Posterior cingulate gyrus (tissue), 11 donors: ENCODE data around the gene BTBD16.
A peak's percentile ranks its signal among the peaks of the same experiment; 100 is the strongest.

ENCODE experiments used
- DNase-seq, 10 donors: peaks; one replicate each; pipeline versions ENCODE4 v3.0.0 to v3.0.0-alpha.2; 2020 to 2021; ENCODE audit warnings: mixed read lengths in 3 of 10
- intact Hi-C: fragments of 100-400 bp; cut with DNase I; formaldehyde crosslinking; loops from one replicate; pipeline ENCODE4 v1.15.1; 2023

BTBD16 gene

DNA sequence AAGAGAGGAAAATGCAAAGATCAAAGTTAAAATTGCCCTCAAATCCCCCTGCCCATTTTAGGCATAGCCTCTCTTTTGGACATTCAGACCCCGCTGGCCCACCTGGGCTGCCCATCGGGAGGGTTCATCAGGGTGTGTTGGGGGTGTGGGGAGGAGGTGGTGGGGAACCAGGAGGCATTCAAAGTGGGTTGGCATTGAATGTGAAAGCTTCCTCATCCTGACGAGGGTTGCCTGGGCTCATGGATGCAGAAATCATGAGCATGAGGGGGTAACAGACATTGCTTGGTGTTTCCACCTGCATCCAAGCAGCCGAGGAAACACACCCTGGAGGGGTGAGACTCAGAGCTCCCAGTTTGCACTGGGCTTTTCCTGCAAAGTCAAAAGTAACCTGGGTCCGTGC is 20.6 kb downstream of the BTBD16 start:
- DNase-seq: peak in 1 of 10 donors; percentile 16
- intact Hi-C loops: no loop called here

- DNase-seq: no peak
- intact Hi-C loops: no loop called here
Observed at GRCh38 chr10:122292376-122292775, 21.3 kb downstream of the BTBD16 start.

GRCh38 chr10:122293156-122293960 is 22.3 kb downstream of the BTBD16 start:
- DNase-seq: no peak
- intact Hi-C loops: no loop called here

GRCh38 chr10:122293961-122294380 is 22.9 kb downstream of the BTBD16 start:
- intact Hi-C loops: no loop called here
- no peak for DNase-seq

DNA sequence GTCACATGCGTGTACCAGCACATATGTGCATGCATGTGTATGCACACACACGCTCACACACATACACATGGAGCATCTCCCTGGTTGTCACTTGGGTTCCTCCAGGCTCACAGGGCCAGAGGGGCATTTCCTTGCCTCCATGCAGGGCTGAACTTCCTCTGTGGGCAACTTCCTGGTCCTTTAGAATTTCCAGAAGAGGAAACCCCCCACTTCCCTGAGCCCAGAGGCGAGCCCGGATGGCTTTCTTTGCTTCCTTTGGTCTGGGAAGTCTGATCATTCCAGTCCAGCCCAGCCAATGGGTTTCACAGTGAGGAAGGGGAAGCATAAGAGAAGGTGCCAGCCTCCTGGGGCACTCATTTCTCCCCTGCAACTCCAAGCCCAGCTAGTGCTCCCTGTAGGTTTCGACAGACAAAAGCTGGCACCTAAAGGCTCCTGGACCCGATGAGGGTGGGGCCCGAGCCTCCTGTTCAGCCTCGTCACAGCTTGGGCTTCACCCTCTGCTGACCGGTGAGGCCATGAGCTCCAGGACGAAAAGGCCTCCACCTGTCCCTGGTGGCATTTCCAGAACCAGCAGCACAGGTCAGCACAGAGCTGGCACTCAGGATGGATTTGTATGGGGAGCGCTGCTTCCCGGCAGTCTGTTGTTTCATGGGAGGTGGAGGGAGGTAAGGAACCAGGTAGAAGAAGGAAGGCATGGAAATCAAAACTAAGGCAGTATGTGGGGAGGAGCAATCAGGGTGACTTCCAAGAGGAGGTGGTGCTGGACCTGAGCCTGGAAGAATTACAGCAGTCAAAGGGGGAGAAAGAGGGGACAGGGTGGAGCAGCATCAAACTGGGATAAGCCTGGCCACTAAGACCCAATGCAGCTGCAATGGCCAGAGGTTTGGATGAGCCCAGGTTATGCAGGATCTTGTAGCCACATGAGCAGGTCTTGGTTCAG is 23.7 kb downstream of the BTBD16 start:
- DNase-seq: peak in 1 of 10 donors; percentile 49
- intact Hi-C loops: loop anchor here (5.0 kb wide), 1 partner anchor 48 kb away; no protein-coding TSS in a partner anchor

GRCh38 chr10:122295451-122295809 is 24.3 kb downstream of the BTBD16 start:
- intact Hi-C loops: loop anchor here (5.0 kb wide), 1 partner anchor 47 kb away; no protein-coding TSS in a partner anchor
- DNase-seq: no peak

- intact Hi-C loops: loop anchor here (5.0 kb wide), 1 partner anchor 46 kb away; no protein-coding TSS in a partner anchor
- DNase-seq: no peak
Observed at GRCh38 chr10:122296363-122297120, 25.4 kb downstream of the BTBD16 start.

- DNase-seq: no peak
- intact Hi-C loops: loop anchor here (5.0 kb wide), 1 partner anchor 45 kb away; no protein-coding TSS in a partner anchor
Observed at GRCh38 chr10:122297583-122297982, 26.5 kb downstream of the BTBD16 start.

DNA sequence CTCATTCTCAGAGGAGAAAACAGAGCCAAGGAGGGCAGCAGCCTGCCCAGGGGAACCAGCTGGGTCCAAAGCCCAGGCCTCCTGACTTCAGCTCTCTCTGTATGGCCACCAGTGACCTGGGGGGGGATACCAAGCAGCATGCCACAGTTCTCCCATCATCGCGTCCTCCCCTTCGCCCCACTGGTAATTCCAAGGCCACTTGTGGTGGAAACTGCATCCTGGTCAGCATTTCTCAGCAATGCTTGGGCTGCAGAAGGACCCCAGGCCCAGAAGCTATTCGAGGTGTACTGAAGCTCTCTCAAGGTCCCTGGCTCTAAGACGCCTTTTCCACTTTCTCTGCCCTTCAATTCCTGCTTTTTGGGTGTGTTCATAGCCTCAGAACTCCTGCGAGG is 27.1 kb downstream of the BTBD16 start:
- intact Hi-C loops: loop anchor here (1.0 to 5.0 kb wide), 3 partner anchors 44 to 267 kb away; no protein-coding TSS in a partner anchor
- peak in 1 of 10 donors; percentile 59 for DNase-seq

DNA sequence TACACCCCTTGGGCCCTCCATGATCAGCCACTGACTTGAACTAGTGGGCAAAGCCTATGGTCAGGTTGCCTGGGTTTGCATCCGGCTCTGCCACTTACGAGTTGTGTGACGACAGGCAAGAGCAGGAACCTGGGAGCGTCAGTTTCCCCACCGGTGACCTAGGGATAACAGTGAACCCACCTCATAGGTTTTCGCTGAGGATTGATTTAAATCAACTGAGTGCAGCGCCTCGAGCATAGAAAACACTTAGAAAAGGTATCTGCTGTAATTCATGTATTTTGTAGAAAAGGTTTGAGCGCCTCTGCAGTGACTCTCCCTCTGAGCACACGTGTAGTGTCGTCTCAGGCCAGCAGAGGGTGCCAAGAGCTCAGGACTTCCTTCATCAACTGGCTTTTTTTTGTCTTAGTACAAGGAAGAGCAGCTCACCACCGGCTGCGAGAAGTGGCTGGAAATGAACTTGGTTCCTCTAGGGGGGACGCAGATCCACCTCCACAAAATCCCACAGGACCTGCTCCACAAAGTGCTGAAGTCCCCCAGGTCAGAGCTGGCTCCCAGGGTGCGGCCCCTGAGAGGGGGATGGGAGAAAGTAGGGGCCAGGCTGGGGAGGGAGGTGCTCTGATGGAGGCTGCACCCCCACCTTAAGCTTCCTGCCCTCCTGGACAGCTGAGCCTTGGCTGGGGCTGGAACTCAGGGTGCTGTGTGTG is 27.7 kb downstream of the BTBD16 start:
- intact Hi-C loops: loop anchor here (1.0 to 5.0 kb wide), 3 partner anchors 44 to 267 kb away; no protein-coding TSS in a partner anchor
- peak; percentile 43 to 96 (median 78) for DNase-seq

DNA sequence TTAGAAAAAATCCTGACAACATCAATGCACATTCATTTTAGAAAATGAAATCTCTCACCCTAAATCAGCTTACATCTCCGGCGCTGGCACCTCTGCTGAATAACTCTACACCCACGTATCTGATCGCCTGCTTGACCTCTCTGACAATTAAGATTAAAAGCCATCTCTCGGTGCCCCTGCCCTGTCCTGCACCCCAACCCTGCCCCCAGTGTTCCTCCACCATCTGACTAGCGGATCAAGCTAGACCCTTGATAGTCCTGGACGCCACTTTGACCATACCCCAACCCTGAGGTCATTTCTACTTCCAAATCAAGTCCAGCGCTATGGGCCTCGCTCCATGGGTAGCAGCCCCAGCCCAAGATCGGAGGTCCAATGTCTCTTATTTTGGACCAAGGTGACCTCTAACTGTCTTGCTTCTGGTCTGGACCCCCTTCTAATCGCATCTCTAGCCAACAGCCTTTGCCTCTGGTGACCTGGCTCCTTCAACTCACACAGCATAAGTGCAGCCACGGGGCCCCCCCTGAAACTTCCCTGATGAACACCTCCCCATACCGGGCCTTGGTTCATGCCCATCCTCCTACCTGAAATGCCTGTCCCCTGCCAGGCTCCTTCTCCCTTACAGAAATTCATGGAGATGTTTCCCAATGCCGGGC is 28.5 kb downstream of the BTBD16 start:
- intact Hi-C loops: loop anchor here (5.0 kb wide), 1 partner anchor 43 kb away; no protein-coding TSS in a partner anchor
- no peak for DNase-seq

DNA sequence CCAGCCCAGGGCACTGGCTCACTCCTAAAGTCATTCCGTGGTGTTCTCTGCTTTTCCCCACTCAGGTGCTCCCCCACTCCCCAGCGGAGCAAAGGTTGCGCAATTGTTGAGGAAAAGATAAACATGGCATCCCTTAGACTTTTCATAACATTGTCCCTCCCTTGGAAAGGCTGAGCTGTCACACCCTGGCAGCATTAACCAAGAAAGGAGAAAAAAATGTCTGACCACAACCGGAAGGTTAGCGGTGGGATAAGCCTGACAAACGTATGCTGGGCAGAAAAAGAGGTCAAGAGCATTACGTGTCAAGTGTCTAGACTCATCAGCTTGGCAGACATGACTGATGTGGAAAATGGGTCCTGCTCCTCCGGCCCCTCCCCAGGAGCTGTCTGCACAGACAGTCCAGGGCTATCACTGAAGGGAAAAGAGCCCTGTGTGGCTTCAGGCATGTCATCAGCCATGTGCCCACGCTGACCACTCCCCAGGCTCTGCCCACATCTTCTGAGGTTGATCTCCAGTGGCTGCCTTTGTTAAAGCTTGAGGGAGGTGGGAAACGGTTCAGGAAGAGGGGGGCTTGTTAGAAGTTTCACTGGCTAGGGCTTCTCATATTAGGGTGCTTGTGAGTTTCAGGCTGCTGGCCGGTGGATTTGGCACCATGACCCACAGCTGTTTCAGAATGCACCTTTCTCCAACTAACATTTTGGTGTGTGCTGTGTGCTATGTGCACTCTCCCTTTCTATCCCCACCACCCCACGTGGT is 30.1 kb downstream of the BTBD16 start:
- intact Hi-C loops: no loop called here
- DNase-seq: peak in 1 of 10 donors; percentile 57

DNA sequence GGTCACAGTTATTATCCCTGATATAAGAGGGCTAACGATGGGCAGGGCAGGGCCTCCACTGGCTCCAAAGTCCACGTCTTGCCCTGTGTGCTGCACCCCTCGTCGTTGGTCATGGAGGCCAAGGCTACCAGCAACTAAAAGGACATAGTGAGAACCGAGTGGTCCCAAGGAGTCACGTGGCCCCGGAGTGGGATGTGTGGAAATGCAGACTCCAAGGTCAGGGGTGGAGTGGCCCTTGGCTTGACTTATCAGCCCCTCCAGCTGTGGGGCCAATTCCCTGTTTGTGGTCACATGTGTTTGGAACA is 30.7 kb downstream of the BTBD16 start:
- intact Hi-C loops: no loop called here
- DNase-seq: peak in 2 of 10 donors; percentile 62 to 72

- no peak for DNase-seq
- intact Hi-C loops: no loop called here
Observed at GRCh38 chr10:122302315-122302714, 31.2 kb downstream of the BTBD16 start.

GRCh38 chr10:122303271-122304053 is 32.4 kb downstream of the BTBD16 start:
- intact Hi-C loops: no loop called here
- DNase-seq: no peak

DNA sequence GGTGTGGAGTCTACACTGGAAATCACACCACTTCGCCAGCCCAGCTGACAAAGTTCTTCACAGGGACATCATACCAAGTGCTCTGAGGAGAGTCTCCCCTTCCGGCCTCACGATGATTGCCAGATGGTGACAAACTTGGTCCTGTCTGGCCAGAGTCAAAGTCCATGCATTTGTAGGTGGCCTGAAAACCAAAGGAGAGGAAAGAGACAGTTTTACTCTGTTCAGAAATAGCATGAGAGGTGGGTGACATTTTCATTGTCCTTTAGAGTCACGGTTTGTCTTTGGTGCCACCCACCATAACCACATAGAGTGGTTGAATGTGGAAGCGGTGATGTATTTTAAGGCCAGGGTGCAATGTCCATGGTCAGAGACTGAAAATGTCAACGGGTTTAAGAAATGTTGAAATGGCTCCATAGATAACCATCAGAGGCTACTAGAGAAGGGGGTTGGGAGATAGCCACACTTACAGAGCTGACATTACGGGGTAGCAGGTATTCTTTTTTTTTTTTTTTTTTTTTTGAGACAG is 33.0 kb downstream of the BTBD16 start:
- DNase-seq: no peak
- intact Hi-C loops: no loop called here

DNA sequence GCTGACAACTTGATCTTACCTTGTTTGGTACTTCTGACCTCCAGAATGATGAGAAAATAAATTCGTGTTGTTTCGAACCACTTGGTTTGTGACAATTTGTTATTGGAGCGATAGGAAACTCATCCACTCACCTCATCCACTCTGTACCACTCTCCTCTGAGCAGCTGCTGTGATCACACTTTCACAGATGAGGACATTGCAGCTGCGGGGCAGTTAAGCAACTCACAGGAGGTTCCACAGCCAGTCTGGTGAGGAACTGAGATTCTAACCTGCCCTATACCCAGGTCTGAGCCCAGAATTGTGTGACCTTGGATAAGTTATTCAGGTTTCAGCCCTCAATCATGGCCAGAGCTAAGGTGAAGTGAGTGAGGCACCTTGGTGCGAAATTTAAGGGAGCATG is 35.2 kb downstream of the BTBD16 start:
- intact Hi-C loops: no loop called here
- no peak for DNase-seq
